HG03039 (cell line): ENCODE results near the gene TOP1.
"Not testable (repeated sequence)": the region's sequence is repeated elsewhere in the genome, so short reads cannot be mapped to it uniquely, and the experiment has no call there.

Experiments used
- ATAC-seq: cut with Tn5 transposase; IDR thresholded peaks from one replicate; pipeline ENCODE4 v1.9.1; 2021; ENCODE audit warnings: mild to moderate bottlenecking, moderate library complexity; ENCODE audit not compliant: unreplicated experiment

The TOP1 gene

GRCh38 chr20:41003936-41004294 is 24.7 kb upstream of the TOP1 start:
- not testable (repeated sequence) for ATAC-seq

- ATAC-seq: no peak
Observed at GRCh38 chr20:41004531-41005360, 23.9 kb upstream of the TOP1 start.

- ATAC-seq: no peak
Observed at GRCh38 chr20:41005361-41005729, 23.3 kb upstream of the TOP1 start.

GRCh38 chr20:41006126-41006935 is 22.3 kb upstream of the TOP1 start:
- no peak for ATAC-seq

- ATAC-seq: no peak
Observed at GRCh38 chr20:41006936-41007474, 21.6 kb upstream of the TOP1 start.

GRCh38 chr20:41007481-41007880 is 21.1 kb upstream of the TOP1 start:
- no peak for ATAC-seq

GRCh38 chr20:41009946-41010345 is 18.7 kb upstream of the TOP1 start:
- no peak for ATAC-seq

GRCh38 chr20:41011551-41012067 is 17.0 kb upstream of the TOP1 start:
- peak; percentile 94 for ATAC-seq

- no peak for ATAC-seq
Observed at GRCh38 chr20:41014561-41015088, 14.0 kb upstream of the TOP1 start.

- no peak for ATAC-seq
Observed at GRCh38 chr20:41017448-41018042, 11.1 kb upstream of the TOP1 start.

- ATAC-seq: no peak
Observed at GRCh38 chr20:41018153-41018552, 10.5 kb upstream of the TOP1 start.

- no peak for ATAC-seq
Observed at GRCh38 chr20:41023549-41023948, 5.1 kb upstream of the TOP1 start.

- no peak for ATAC-seq
Observed at GRCh38 chr20:41027366-41027765, 1.3 kb upstream of the TOP1 start.

GRCh38 chr20:41027872-41028358 is 707 bp upstream of the TOP1 start:
- no peak for ATAC-seq

GRCh38 chr20:41029150-41029901 is 704 bp downstream of the TOP1 start:
- ATAC-seq: peak; percentile 25

GRCh38 chr20:41030061-41030460 is 1.4 kb downstream of the TOP1 start:
- ATAC-seq: no peak

GRCh38 chr20:41030531-41031242 is 2.1 kb downstream of the TOP1 start:
- ATAC-seq: no peak

GRCh38 chr20:41031243-41031619 is 2.6 kb downstream of the TOP1 start:
- no peak for ATAC-seq

GRCh38 chr20:41032271-41032670 is 3.6 kb downstream of the TOP1 start:
- no peak for ATAC-seq

- no peak for ATAC-seq
Observed at GRCh38 chr20:41034239-41034638, 5.6 kb downstream of the TOP1 start.
